K562 (cell line): ENCODE measurements around the gene CEP19. TPM values are rescaled to one million over a fixed set of nuclear protein-coding genes. Genes with fewer than 3 reads are reported as not detected.

ENCODE experiments used
- ATAC-seq: fragments of 200-7000 bp; cut with Tn5 transposase; 3 replicates; pipeline ENCODE4 v1.9.1; 2020; ENCODE audit warnings: moderate library complexity
- BruUV-seq: library from RNA; stranded (reverse); fragments of 400-500 nt; replicated peaks from 2 replicates; lab custom pipeline; 2021; lab: Mats Ljungman, UMichigan
- CTCF ChIA-PET: fragments of 300-600 bp; formaldehyde crosslinking; extraction: SDS; loops from one replicate; lab custom pipeline; 2021; ENCODE audit warnings: low intra/inter-chr PET ratio; lab: Yijun Ruan, JAX
- POLR2A ChIA-PET: fragments of 300-600, 350-650 bp; sonication (Branson Sonifier 250); formaldehyde crosslinking; extraction: SDS; loops from one replicate; lab custom pipeline; 2021; ENCODE audit warnings: antibody characterized with exemption, inconsistent platforms; lab: Yijun Ruan, JAX
- DNase-seq, 4 experiments: peaks; one replicate each; pipeline versions ENCODE4 v3.0.0 to v3.0.0-alpha.2; 2011 to 2018; ENCODE audit warnings: low spot score in 3 of 4, mixed read lengths in 3 of 4; ENCODE audit errors: extremely low read depth in 1 of 4
- FAIRE-seq: peaks from 2 replicates; lab custom pipeline; 2011; peaks lifted over from hg19 to GRCh38; lab: Jason Lieb, UNC
- H2AFZ ChIP-seq: 2 replicates; pipeline ENCODE4 v1.6.0; 2011; ENCODE audit warnings: low read depth, low read length, control low read depth, inconsistent platforms
- H3K27ac ChIP-seq: fragments of 200-600 bp; 3 replicates; pipeline ENCODE4 v1.8.0; 2011; ENCODE audit warnings: low read depth, mild to moderate bottlenecking, control low read depth, inconsistent platforms, low read length, moderate library complexity, mixed read lengths; ENCODE audit errors: extremely low read depth
- H3K27me3 ChIP-seq, 2 experiments: fragments of 300-600 bp in 1 of 2; 2 replicates in 1 of 2; 3 replicates in 1 of 2; pipeline versions ENCODE4 v1.6.0 to v1.8.0; 2011; ENCODE audit warnings: inconsistent platforms in 2 of 2, low read length in 2 of 2, mild to moderate bottlenecking in 1 of 2, mixed read lengths in 1 of 2, moderate library complexity in 1 of 2; ENCODE audit not compliant: control insufficient read depth in 2 of 2, insufficient read depth in 2 of 2
- H3K36me3 ChIP-seq: fragments of 300-600 bp; 3 replicates; pipeline ENCODE4 v1.8.0; 2011; ENCODE audit warnings: mild to moderate bottlenecking, low read length, inconsistent platforms; ENCODE audit not compliant: control insufficient read depth, insufficient read depth
- H3K4me1 ChIP-seq, 2 experiments: fragments of 200-600 bp in 1 of 2; replicated peaks in 1 of 2; 2 replicates in 1 of 2; 3 replicates in 1 of 2; pipeline versions ENCODE4 v1.5.1 to v1.8.0; 2011; ENCODE audit warnings: inconsistent platforms in 2 of 2, low read length in 2 of 2, mild to moderate bottlenecking in 1 of 2, mixed read lengths in 1 of 2, moderate library complexity in 1 of 2; ENCODE audit not compliant: control insufficient read depth in 2 of 2, insufficient read depth in 2 of 2
- H3K4me2 ChIP-seq: 2 replicates; pipeline ENCODE4 v1.6.1; 2011; ENCODE audit warnings: low read length, control low read depth, inconsistent platforms, mixed read lengths; ENCODE audit not compliant: insufficient read depth
- H3K4me3 ChIP-seq: fragments of 200-600 bp; sonication (generic), shearing (Covaris generic); 2 replicates; pipeline ENCODE4 v1.5.1; 2016; ENCODE audit warnings: control low read depth, inconsistent platforms
- H3K79me2 ChIP-seq: fragments of 200-600 bp; 3 replicates; pipeline ENCODE4 v1.8.0; 2011; ENCODE audit warnings: low read length, inconsistent platforms; ENCODE audit not compliant: control insufficient read depth, insufficient read depth
- H3K9ac ChIP-seq, 2 experiments: 2 replicates each; pipeline versions ENCODE4 v1.6.0 to v1.6.1; 2011; ENCODE audit warnings: low read depth in 2 of 2, low read length in 2 of 2, control low read depth in 1 of 2, inconsistent platforms in 1 of 2, mild to moderate bottlenecking in 1 of 2, mixed read lengths in 1 of 2; ENCODE audit not compliant: insufficient read depth in 1 of 2
- H3K9me1 ChIP-seq: one replicate; pipeline ENCODE4 v1.6.0; 2011; ENCODE audit warnings: inconsistent platforms, mild to moderate bottlenecking, low read length, moderate library complexity; ENCODE audit not compliant: control insufficient read depth, insufficient read depth
- H3K9me3 ChIP-seq: replicated peaks from 2 replicates; pipeline ENCODE4 v1.5.1; 2011; ENCODE audit warnings: low read depth, low read length, inconsistent platforms; ENCODE audit not compliant: control insufficient read depth, insufficient read depth
- H4K20me1 ChIP-seq: replicated peaks from 2 replicates; pipeline ENCODE4 v1.6.1; 2011; ENCODE audit warnings: low read length, inconsistent platforms, mixed read lengths; ENCODE audit not compliant: control insufficient read depth, insufficient read depth
- CREB1 ChIP-seq, 2 experiments: sonication (generic) in 1 of 2; formaldehyde crosslinking in 1 of 2; IDR thresholded peaks; 2 replicates each; pipeline versions ENCODE4 v1.6.1 to v1.8.0; 2012 to 2022; ENCODE audit warnings: inconsistent platforms in 1 of 2, mild to moderate bottlenecking in 1 of 2, missing genetic modification reagents in 1 of 2, moderate library complexity in 1 of 2
- GTF2E2 ChIP-seq: fragments of 200-800 bp; sonication (Bioruptor generic); IDR thresholded peaks from 2 replicates; pipeline ENCODE4 v1.6.1; 2016; ENCODE audit warnings: missing genetic modification characterization, missing compliant biosample characterization
- MEIS2 ChIP-seq: fragments of 450-650 bp; IDR thresholded peaks from 2 replicates; pipeline ENCODE4 v1.6.1; 2014; ENCODE audit warnings: mild to moderate bottlenecking; ENCODE audit not compliant: partially characterized antibody
- MYC ChIP-seq, 2 experiments: fragments of 250-450 bp in 1 of 2; sonication (Bioruptor Pico) in 1 of 2; IDR thresholded peaks; 2 replicates each; pipeline versions ENCODE4 v1.5.1 to v1.6.1; 2012 to 2021; ENCODE audit warnings: low read depth in 2 of 2, borderline replicate concordance in 1 of 2, improper control_type of control experiment in 1 of 2, low read length in 1 of 2, mild to moderate bottlenecking in 1 of 2, moderate library complexity in 1 of 2
- NFE2 ChIP-seq: IDR thresholded peaks from 2 replicates; pipeline ENCODE4 v1.6.1; 2014; ENCODE audit warnings: antibody characterized with exemption, low read depth
- NONO ChIP-seq, 2 experiments: fragments of 200-400 bp in 1 of 2; fragments of 450-650 bp in 1 of 2; formaldehyde crosslinking in 1 of 2; IDR thresholded peaks; 2 replicates each; pipeline ENCODE4 v1.6.1; 2017; ENCODE audit warnings: low read depth in 2 of 2, mild to moderate bottlenecking in 2 of 2, moderate library complexity in 2 of 2, low read length in 1 of 2
- PKNOX1 ChIP-seq: fragments of 450-650 bp; IDR thresholded peaks from 2 replicates; pipeline ENCODE4 v1.6.1; 2016
- PML ChIP-seq: IDR thresholded peaks from 2 replicates; pipeline ENCODE4 v1.6.1; 2012; ENCODE audit warnings: low read length, inconsistent platforms
- POLR2H ChIP-seq: IDR thresholded peaks from 2 replicates; pipeline ENCODE4 v1.6.1; 2016; ENCODE audit warnings: missing genetic modification characterization, low read depth, mild to moderate bottlenecking, control low read depth, missing compliant biosample characterization, moderate library complexity
- RBFOX2 ChIP-seq: fragments of 200-400 bp; formaldehyde crosslinking; IDR thresholded peaks from 2 replicates; pipeline ENCODE4 v1.6.1; 2017; ENCODE audit warnings: low read depth, mild to moderate bottlenecking, low read length, moderate library complexity
- SRF ChIP-seq, 2 experiments: fragments of 250-450, 450-650 bp in 1 of 2; sonication (Bioruptor Pico) in 1 of 2; sonication (generic) in 1 of 2; formaldehyde crosslinking; IDR thresholded peaks; 2 replicates each; pipeline versions ENCODE4 v1.5.0 to v1.5.1; 2020 to 2022; ENCODE audit warnings: mild to moderate bottlenecking in 1 of 2, missing genetic modification reagents in 1 of 2
- TAF1 ChIP-seq: IDR thresholded peaks from 2 replicates; pipeline ENCODE4 v1.6.1; 2011; ENCODE audit warnings: mild to moderate bottlenecking, low read length, moderate library complexity; ENCODE audit not compliant: insufficient read depth, control insufficient read depth, severe bottlenecking; ENCODE audit errors: extremely low read depth
- THRA ChIP-seq: fragments of 450-650 bp; IDR thresholded peaks from 2 replicates; pipeline ENCODE4 v1.6.1; 2017; ENCODE audit warnings: mild to moderate bottlenecking, moderate library complexity
- ZNF316 ChIP-seq: fragments of 450-650 bp; IDR thresholded peaks from 2 replicates; pipeline ENCODE4 v1.6.1; 2016
- WGBS: fragments of 100-300 bp; shearing (Covaris generic); methylation state at CpG from one replicate; pipeline ENCODE4 v1.1.6; 2016; ENCODE audit warnings: low coverage, mixed read lengths; ENCODE audit not compliant: insufficient coverage; ENCODE audit errors: missing lambda C conversion rate; 5-methylcytosine and 5-hydroxymethylcytosine counted together
- in situ Hi-C: fragments of 300-500 bp; cut with MboI; formaldehyde crosslinking; loops from 4 replicates; pipeline ENCODE4 v1.15.0; 2018; ENCODE audit warnings: inconsistent platforms, mixed read lengths
- intact Hi-C: fragments of 100-400 bp; cut with micrococcal nuclease; formaldehyde crosslinking; loops from 2 replicates; pipeline ENCODE4 v1.14.2; 2022
- polyA plus RNA-seq, 8 experiments: library from polyadenylated mRNA; depleted of rRNA in 4 of 8; stranded (reverse) in 5 of 8; unstranded in 3 of 8; fragments of >200 nt; fragmentation: Nextera tagmentation in 2 of 8; fragmentation: Illumina TruSeq in 1 of 8; extraction: Ambion mirVana in 2 of 8; extraction: Trizol in 1 of 8; gene quantifications; 2 replicates each; pipeline versions ENCODE4 v1.2.1 to v1.2.3, GENCODE V29; 2011 to 2014; ENCODE audit warnings: inconsistent platforms in 1 of 8, missing spikeins in 1 of 8
- total RNA-seq, 7 experiments: library from RNA; depleted of rRNA in 6 of 7; stranded (reverse); fragments of >200 nt in 6 of 7; fragmentation: Illumina TruSeq in 2 of 7; extraction: Trizol in 2 of 7; gene quantifications; 2 replicates each; pipeline versions ENCODE4 v1.2.1 to v1.2.3, GENCODE V29; 2011 to 2021; ENCODE audit warnings: low replicate concordance in 1 of 7

Gene CEP19
- total and polyA plus RNA-seq, 9 of the 15 experiments (the other 6 are each of a cell fraction or from before 2014, with no cell fraction given), result 2.5 to 4.5 (median 3.7) TPM

- H3K9me3 ChIP-seq, result no peaks in the 10 kb centered on the region; the same call in 1 of the 2 replicates
- WGBS, result 3% methylated on average over 5 of the region's 5 CpGs
- peak overlapping the region in 1 of 2 experiments; percentile 96; a peak in 3 of 4 replicates for H3K9ac ChIP-seq
- H3K4me3 ChIP-seq, result peak overlapping the region; percentile 97
- ATAC-seq, result no peak
- peak; percentile 40 for FAIRE-seq
- BruUV-seq, result TSS peak; percentile 63
- peaks cover 66% of the 10 kb centered on the region for H3K79me2 ChIP-seq
- ChIA-PET CTCF (no interaction called here), POLR2A (interaction anchor here (0.7 to 1.6 kb wide), 6 partner anchors 11 to 200 kb away, joined by 3 to 6 read pairs (median 3); partner anchors contain the start of genes CEP19, FBXO45, PIGX and WDR53)
- peak overlapping the region; percentile 98 for H3K4me2 ChIP-seq
- in situ Hi-C loops (no loop called here), intact Hi-C loops (no loop called here)
- no peaks in the 10 kb centered on the region for H3K27me3 ChIP-seq
- H3K9me1 ChIP-seq, result no peaks in the 10 kb centered on the region
- no peak overlapping the region for H2AFZ ChIP-seq
- H3K27ac ChIP-seq, result peak overlapping the region; percentile 96
- no peaks in the 10 kb centered on the region for H4K20me1 ChIP-seq
- peaks cover 0 to 7% of the 10 kb centered on the region in 2 experiments; a peak in 4 of 5 replicates for H3K4me1 ChIP-seq
- peaks cover 18% of the 10 kb centered on the region; the same call in 1 of the 3 replicates for H3K36me3 ChIP-seq
- DNase-seq, result peak in 1 of 4 experiments; percentile 16
- TF ChIP-seq SRF (CRISPR knock-in tag; IDR thresholded peaks at IDR 0.05) (no peak), TAF1 (no peak), MEIS2 (peak; percentile 20), NONO (IDR thresholded peaks at IDR 0.05; ENCODE audit: low read depth in 2 of 2, low read length in 1 of 2) (0 out of 4 replicates have a peak, but pooled peaks of 1 of the 2 experiments have one; percentile 1), PKNOX1 (peak; percentile 55), THRA (no peak), MYC (IDR thresholded peaks at IDR 0.05; ENCODE audit: low read depth, low read length) (no peak), MYC (CRISPR knock-in tag; IDR thresholded peaks at IDR 0.05; ENCODE audit: borderline replicate concordance, low read depth) (no peak), ZNF316 (peak; percentile 1; the same call in 1 of the 2 replicates), CREB1 (IDR thresholded peaks at IDR 0.05) (no peak), CREB1 (CRISPR knock-in tag; IDR thresholded peaks at IDR 0.05) (no peak), POLR2H (tag) (0 out of 2 replicates have a peak, but pooled peaks have one; percentile 41), NFE2 (peak; percentile 45), GTF2E2 (tag) (0 out of 2 replicates have a peak, but pooled peaks have one; percentile 24), PML (0 out of 2 replicates have a peak, but pooled peaks have one; percentile 5), RBFOX2 (peak; percentile 11; the same call in 1 of the 2 replicates)
These were observed 29.3 kb upstream of the CEP19 start for GRCh38 chr3:196741249-196741889.
